HepG2 (cell line): ENCODE results near the gene SPAG8. TPM values are rescaled to one million over a fixed set of nuclear protein-coding genes. Genes with fewer than 3 reads are reported as not detected.

Source experiments
- ATAC-seq: fragments of 200-7000 bp; cut with Tn5 transposase; 3 replicates; pipeline ENCODE4 v1.9.1; 2020; ENCODE audit warnings: mild to moderate bottlenecking, moderate library complexity
- BruUV-seq: library from RNA; stranded (reverse); fragments of 400-500 nt; replicated peaks from 2 replicates; lab custom pipeline; 2021; lab: Mats Ljungman, UMichigan
- CTCF ChIA-PET: fragments of 300-600 bp; formaldehyde crosslinking; extraction: SDS; loops from one replicate; lab custom pipeline; 2021; ENCODE audit warnings: low total read pairs, inconsistent platforms, low intra/inter-chr PET ratio; lab: Yijun Ruan, JAX
- POLR2A ChIA-PET: fragments of 350-600 bp; sonication (Branson Sonifier 250); formaldehyde crosslinking; loops from one replicate; lab custom pipeline; 2020; ENCODE audit warnings: antibody characterized with exemption, inconsistent platforms; lab: Yijun Ruan, JAX
- DNase-seq: peaks from one replicate; pipeline ENCODE4 v3.0.0-alpha.2; 2015; ENCODE audit warnings: low spot score
- FAIRE-seq: peaks from 3 replicates; lab custom pipeline; 2011; peaks lifted over from hg19 to GRCh38; lab: Jason Lieb, UNC
- H2AFZ ChIP-seq: one replicate; pipeline ENCODE4 v1.6.1; 2011; ENCODE audit warnings: low read length, inconsistent platforms
- H3K27ac ChIP-seq: fragments of 300-600 bp; 3 replicates; pipeline ENCODE4 v1.8.0; 2011; ENCODE audit warnings: mixed run types, mild to moderate bottlenecking, mixed read lengths, low read length, inconsistent platforms; ENCODE audit not compliant: insufficient read depth; ENCODE audit errors: extremely low read length
- H3K27me3 ChIP-seq, 2 experiments: fragments of 200-600 bp in 1 of 2; 2 replicates in 1 of 2; 3 replicates in 1 of 2; pipeline versions ENCODE4 v1.6.0 to v1.8.0; 2011; ENCODE audit warnings: low read length in 2 of 2, mild to moderate bottlenecking in 2 of 2, moderate library complexity in 2 of 2, inconsistent platforms in 1 of 2; ENCODE audit not compliant: insufficient read depth in 2 of 2, control insufficient read depth in 1 of 2
- H3K36me3 ChIP-seq, 2 experiments: fragments of 200-600 bp in 1 of 2; replicated peaks in 1 of 2; 2 replicates in 1 of 2; 3 replicates in 1 of 2; pipeline versions ENCODE4 v1.5.1 to v1.8.0; 2011; ENCODE audit warnings: low read length in 2 of 2, inconsistent platforms in 1 of 2; ENCODE audit not compliant: insufficient read depth in 2 of 2, control insufficient read depth in 1 of 2
- H3K4me1 ChIP-seq: 2 replicates; pipeline ENCODE4 v1.5.1; 2012; ENCODE audit warnings: low read length, inconsistent platforms; ENCODE audit not compliant: insufficient read depth
- H3K4me2 ChIP-seq: 2 replicates; pipeline ENCODE4 v1.6.0; 2011; ENCODE audit warnings: low read depth, low read length, inconsistent platforms
- H3K4me3 ChIP-seq, 3 experiments: fragments of 200-600 bp in 1 of 3; sonication (generic), shearing (Covaris generic) in 1 of 3; replicated peaks in 1 of 3; 2 replicates each; pipeline ENCODE4 v1.5.1; 2011 to 2016; ENCODE audit warnings: low read length in 3 of 3, inconsistent platforms in 2 of 3, low read depth in 2 of 3, mild to moderate bottlenecking in 2 of 3, control low read depth in 1 of 3, mixed read lengths in 1 of 3; ENCODE audit not compliant: insufficient read depth in 1 of 3
- H3K79me2 ChIP-seq: one replicate; pipeline ENCODE4 v1.6.1; 2011; ENCODE audit warnings: low read length, inconsistent platforms; ENCODE audit not compliant: insufficient read depth
- H3K9ac ChIP-seq: 2 replicates; pipeline ENCODE4 v1.6.0; 2011; ENCODE audit warnings: mild to moderate bottlenecking, low read depth, low read length, inconsistent platforms; ENCODE audit not compliant: insufficient read depth
- H3K9me3 ChIP-seq: 2 replicates; pipeline ENCODE4 v1.5.1; 2012; ENCODE audit warnings: mild to moderate bottlenecking, low read length
- H4K20me1 ChIP-seq: 2 replicates; pipeline ENCODE4 v1.6.0; 2011; ENCODE audit warnings: inconsistent platforms, mild to moderate bottlenecking, low read length, moderate library complexity; ENCODE audit not compliant: insufficient read depth
- CBX1 ChIP-seq: IDR thresholded peaks from one replicate; pipeline ENCODE4 v1.6.1; 2016; ENCODE audit warnings: antibody characterized with exemption, low read depth
- ISX ChIP-seq: sonication (generic); formaldehyde crosslinking; conservative IDR thresholded peaks from 2 replicates; pipeline ENCODE4 v1.5.0; 2020; ENCODE audit warnings: missing genetic modification reagents
- TEAD3 ChIP-seq: optimal IDR thresholded peaks from 2 replicates; pipeline ENCODE3; 2016; ENCODE audit warnings: borderline replicate concordance
- ZC3H4 ChIP-seq: sonication (generic); formaldehyde crosslinking; IDR thresholded peaks from 2 replicates; pipeline ENCODE4 v1.4.0; 2020; ENCODE audit warnings: missing genetic modification reagents, borderline replicate concordance
- ZFP1 ChIP-seq: IDR thresholded peaks from 2 replicates; pipeline ENCODE4 v1.6.1; 2016
- ZFP37 ChIP-seq: sonication (generic); formaldehyde crosslinking; IDR thresholded peaks from 2 replicates; pipeline ENCODE4 v1.4.0; 2020; ENCODE audit warnings: missing genetic modification reagents, borderline replicate concordance
- ZFP62 ChIP-seq: sonication (generic); formaldehyde crosslinking; IDR thresholded peaks from 2 replicates; pipeline ENCODE4 v1.4.0; 2020; ENCODE audit warnings: missing genetic modification reagents
- ZNF17 ChIP-seq: sonication (generic); formaldehyde crosslinking; IDR thresholded peaks from 2 replicates; pipeline ENCODE4 v1.5.0; 2020; ENCODE audit warnings: mild to moderate bottlenecking, missing genetic modification reagents
- ZNF44 ChIP-seq: sonication (generic); formaldehyde crosslinking; IDR thresholded peaks from 2 replicates; pipeline ENCODE4 v1.5.1; 2020; ENCODE audit warnings: mild to moderate bottlenecking, missing genetic modification reagents
- ZNF546 ChIP-seq: sonication (generic); formaldehyde crosslinking; conservative IDR thresholded peaks from 2 replicates; pipeline ENCODE4 v1.8.1; 2023; ENCODE audit warnings: mild to moderate bottlenecking, missing genetic modification reagents
- ZNF660 ChIP-seq: sonication (generic); formaldehyde crosslinking; IDR thresholded peaks from 2 replicates; pipeline ENCODE4 v1.5.1; 2020; ENCODE audit warnings: mild to moderate bottlenecking, low read depth, missing genetic modification reagents, borderline replicate concordance
- ZSCAN12 ChIP-seq: sonication (generic); formaldehyde crosslinking; IDR thresholded peaks from 2 replicates; pipeline ENCODE4 v1.9.0; 2021; ENCODE audit warnings: mild to moderate bottlenecking, missing genetic modification reagents
- WGBS: methylation state at CpG from one replicate; pipeline ENCODE4 v1.1.6; 2017; ENCODE audit warnings: low lambda C conversion rate; 5-methylcytosine and 5-hydroxymethylcytosine counted together
- in situ Hi-C: cut with HindIII; loops from 2 replicates; pipeline ENCODE4 v1.10.0; 2017; ENCODE audit warnings: low pct_unique_long_range_greater_than_20kb; ENCODE audit not compliant: extremely low pct_ligation_motif_present
- intact Hi-C: fragments of 100-400 bp; cut with micrococcal nuclease; formaldehyde crosslinking; loops from one replicate; pipeline ENCODE4 v1.10.0; 2022; ENCODE audit not compliant: unreplicated experiment
- polyA plus RNA-seq, 8 experiments: library from polyadenylated mRNA; depleted of rRNA in 3 of 8; stranded (reverse) in 7 of 8; unstranded in 1 of 8; fragments of >200 nt; fragmentation: Illumina TruSeq in 4 of 8; extraction: Trizol in 4 of 8; gene quantifications; 2 replicates each; pipeline versions ENCODE4 v1.2.1 to v1.2.3, GENCODE V29; 2011 to 2016; ENCODE audit warnings: low read depth in 4 of 8, missing spikeins in 1 of 8, mixed read lengths in 1 of 8; ENCODE audit not compliant: insufficient read depth in 1 of 8
- total RNA-seq, 5 experiments: library from RNA; depleted of rRNA; stranded (reverse); fragments of >200 nt; fragmentation: Illumina TruSeq; extraction: Trizol; gene quantifications; 2 replicates each; pipeline ENCODE4 v1.2.3, GENCODE V29; 2016; ENCODE audit warnings: low read depth in 1 of 5
- TF ChIP-seq, protein P1 (sequence below): sonication (generic); formaldehyde crosslinking; IDR thresholded peaks from 2 replicates; pipeline ENCODE4 v1.5.1; 2020; ENCODE audit warnings: mild to moderate bottlenecking, missing genetic modification reagents, moderate library complexity

Gene SPAG8
- total and polyA plus RNA-seq, 2 of the 13 experiments (the other 11 are each of a cell fraction or from before 2014, with no cell fraction given) = 0.18 to 0.27 TPM

DNA sequence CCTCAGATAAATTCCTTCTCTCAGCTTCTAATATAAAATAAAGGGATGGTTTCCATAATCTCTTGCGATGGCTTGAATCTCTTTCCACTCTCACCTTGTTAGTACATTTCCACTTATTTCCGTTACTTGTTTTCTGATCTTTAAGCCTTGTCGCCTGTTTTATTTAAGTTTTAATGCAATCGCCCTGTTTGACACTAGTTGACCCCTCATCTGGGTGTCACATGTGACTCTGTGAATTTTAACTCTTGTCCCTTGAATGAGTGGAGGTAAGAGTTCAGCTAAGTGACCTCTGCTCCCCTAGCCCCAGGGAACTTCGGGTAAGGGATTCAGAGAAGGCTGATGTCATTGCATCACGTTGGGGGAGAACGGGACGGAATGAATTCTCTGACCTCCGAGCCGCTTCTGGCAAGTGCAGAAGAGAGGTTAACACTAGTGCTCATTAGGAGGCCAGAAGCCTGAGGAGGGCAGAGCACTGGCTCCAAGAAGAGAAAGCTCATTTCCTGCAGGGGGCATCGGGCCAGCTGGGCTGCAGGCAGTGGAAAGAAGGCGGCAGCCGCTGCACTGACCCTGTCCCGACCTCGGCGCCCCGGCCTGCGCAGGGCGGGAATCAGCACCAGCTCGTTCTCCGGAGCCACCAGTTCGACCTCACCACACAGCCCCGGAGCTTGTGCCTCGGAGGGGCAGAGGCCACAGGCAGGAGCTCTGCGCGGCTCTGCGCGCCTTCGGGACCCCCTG, 2.2 kb upstream of the SPAG8 start (continued):
- no peak for TF ChIP-seq ZFP1
- TF ChIP-seq CBX1 = no peak
- TF ChIP-seq ZC3H4 (CRISPR knock-in tag) = no peak; the same call in 1 of the 2 replicates
- TF ChIP-seq ZNF17 (CRISPR knock-in tag) = no peak
- no peak for TF ChIP-seq ZSCAN12 (CRISPR knock-in tag)
- TF ChIP-seq ZNF44 (CRISPR knock-in tag) = no peak

DNA sequence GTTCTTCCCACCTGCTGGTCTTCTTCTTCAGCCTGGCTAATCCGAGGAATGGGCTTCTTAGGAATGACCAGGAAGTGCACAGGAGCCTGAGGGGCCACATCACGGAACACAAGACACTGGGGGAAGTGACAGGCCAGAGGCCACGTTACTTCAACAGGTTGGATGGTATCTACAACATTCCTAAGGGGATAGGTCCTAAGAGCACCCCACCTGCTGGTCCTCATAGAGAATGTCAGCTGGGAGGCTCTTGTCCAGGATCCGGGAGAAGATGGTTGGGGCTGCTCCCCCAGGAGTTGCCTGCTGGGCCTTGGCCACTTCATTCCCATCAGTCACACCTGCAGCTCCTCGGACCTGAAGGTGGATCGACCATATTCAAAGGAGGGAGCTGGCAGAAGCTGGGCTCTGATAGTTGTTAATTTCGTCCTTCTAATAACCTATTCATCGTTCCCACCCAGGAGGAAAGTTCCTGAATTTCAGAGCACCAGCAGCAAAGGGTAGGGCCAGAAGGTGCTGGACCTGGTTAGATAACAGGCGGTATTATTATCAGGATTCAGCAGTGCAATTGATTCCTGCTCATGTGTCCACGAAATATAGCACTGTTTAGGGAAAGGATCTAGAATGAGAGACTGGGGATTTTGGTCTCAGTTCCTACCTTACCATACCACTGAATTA, 1.5 kb upstream of the SPAG8 start:
- BruUV-seq = TSS peak; percentile 84
- ChIA-PET POLR2A (interaction anchor here (0.6 to 2.1 kb wide), 12 partner anchors 12 to 156 kb away, joined by 3 to 16 read pairs (median 8); partner anchors contain the start of genes CCDC107, CREB3, FAM221B and GBA2), CTCF (interaction anchor here (1.7 kb wide), 1 partner anchor 23 kb away, joined by 14 read pairs; no protein-coding TSS in a partner anchor)
- Histone ChIP-seq H4K20me1 (no peaks in the 10 kb centered on the region), H3K4me2 (peak overlapping the region; percentile 77), H3K4me3 (peak overlapping the region; percentile 68 to 86 (median 86); a peak in 5 of 6 replicates), H2AFZ (no peak overlapping the region), H3K9ac (peak overlapping the region; percentile 98), H3K36me3 (peaks cover under 1 to 4% of the 10 kb centered on the region in 2 experiments; a peak in 1 of 5 replicates), H3K9me3 (no peaks in the 10 kb centered on the region), H3K27me3 (no peaks in the 10 kb centered on the region), H3K79me2 (peaks cover 5% of the 10 kb centered on the region), H3K27ac (peak overlapping the region; percentile 99), H3K4me1 (peaks cover 44% of the 10 kb centered on the region)
- DNase-seq (peak; percentile 73), FAIRE-seq (peak; percentile 83), ATAC-seq (peak; percentile 5; the same call in 1 of the 3 replicates)
- intact Hi-C loops = no loop called here
- 35% methylated on average over 9 of the region's 10 CpGs for WGBS
- in situ Hi-C loops = no loop called here
- TF ChIP-seq, protein P1, sequence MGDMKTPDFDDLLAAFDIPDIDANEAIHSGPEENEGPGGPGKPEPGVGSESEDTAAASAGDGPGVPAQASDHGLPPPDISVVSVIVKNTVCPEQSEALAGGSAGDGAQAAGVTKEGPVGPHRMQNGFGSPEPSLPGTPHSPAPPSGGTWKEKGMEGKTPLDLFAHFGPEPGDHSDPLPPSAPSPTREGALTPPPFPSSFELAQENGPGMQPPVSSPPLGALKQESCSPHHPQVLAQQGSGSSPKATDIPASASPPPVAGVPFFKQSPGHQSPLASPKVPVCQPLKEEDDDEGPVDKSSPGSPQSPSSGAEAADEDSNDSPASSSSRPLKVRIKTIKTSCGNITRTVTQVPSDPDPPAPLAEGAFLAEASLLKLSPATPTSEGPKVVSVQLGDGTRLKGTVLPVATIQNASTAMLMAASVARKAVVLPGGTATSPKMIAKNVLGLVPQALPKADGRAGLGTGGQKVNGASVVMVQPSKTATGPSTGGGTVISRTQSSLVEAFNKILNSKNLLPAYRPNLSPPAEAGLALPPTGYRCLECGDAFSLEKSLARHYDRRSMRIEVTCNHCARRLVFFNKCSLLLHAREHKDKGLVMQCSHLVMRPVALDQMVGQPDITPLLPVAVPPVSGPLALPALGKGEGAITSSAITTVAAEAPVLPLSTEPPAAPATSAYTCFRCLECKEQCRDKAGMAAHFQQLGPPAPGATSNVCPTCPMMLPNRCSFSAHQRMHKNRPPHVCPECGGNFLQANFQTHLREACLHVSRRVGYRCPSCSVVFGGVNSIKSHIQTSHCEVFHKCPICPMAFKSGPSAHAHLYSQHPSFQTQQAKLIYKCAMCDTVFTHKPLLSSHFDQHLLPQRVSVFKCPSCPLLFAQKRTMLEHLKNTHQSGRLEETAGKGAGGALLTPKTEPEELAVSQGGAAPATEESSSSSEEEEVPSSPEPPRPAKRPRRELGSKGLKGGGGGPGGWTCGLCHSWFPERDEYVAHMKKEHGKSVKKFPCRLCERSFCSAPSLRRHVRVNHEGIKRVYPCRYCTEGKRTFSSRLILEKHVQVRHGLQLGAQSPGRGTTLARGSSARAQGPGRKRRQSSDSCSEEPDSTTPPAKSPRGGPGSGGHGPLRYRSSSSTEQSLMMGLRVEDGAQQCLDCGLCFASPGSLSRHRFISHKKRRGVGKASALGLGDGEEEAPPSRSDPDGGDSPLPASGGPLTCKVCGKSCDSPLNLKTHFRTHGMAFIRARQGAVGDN (CRISPR knock-in tag) = peak; percentile 19; the same call in 1 of the 2 replicates
- TF ChIP-seq ZFP37 (CRISPR knock-in tag) = no peak
- TF ChIP-seq ZNF17 (CRISPR knock-in tag) = no peak
- no peak for TF ChIP-seq ZNF546
- no peak for TF ChIP-seq ZFP62 (CRISPR knock-in tag)
- TF ChIP-seq ZNF660 = no peak
- TF ChIP-seq TEAD3 (CRISPR knock-in tag) = peak; percentile 44
- TF ChIP-seq ISX (CRISPR knock-in tag) = no peak
